Liver (tissue), 9 donors: ENCODE results near the gene MADD. TPM values are rescaled to one million over a fixed set of nuclear protein-coding genes. Genes with fewer than 3 reads are reported as not detected.

Source experiments
- DNase-seq: peaks from one replicate; pipeline ENCODE4 v3.0.0-alpha.2; 2017; ENCODE audit warnings: low spot score
- H3K27ac ChIP-seq, 2 donors: one replicate each; pipeline ENCODE4 v1.7.0; 2013; ENCODE audit warnings: inconsistent platforms in 2 of 2, low read length in 2 of 2, control low read depth in 1 of 2, low read depth in 1 of 2, mild to moderate bottlenecking in 1 of 2
- H3K27me3 ChIP-seq, 4 donors: one replicate each; pipeline versions ENCODE4 v1.6.1 to v1.7.0; 2013; ENCODE audit warnings: low read length in 3 of 4, inconsistent platforms in 1 of 4, mild to moderate bottlenecking in 1 of 4, moderate library complexity in 1 of 4; ENCODE audit not compliant: control insufficient read depth in 4 of 4, insufficient read depth in 4 of 4
- H3K36me3 ChIP-seq, 4 donors: one replicate each; pipeline versions ENCODE4 v1.6.1 to v1.7.0; 2013; ENCODE audit warnings: low read length in 3 of 4, mild to moderate bottlenecking in 3 of 4, low read depth in 1 of 4, moderate library complexity in 1 of 4; ENCODE audit not compliant: control insufficient read depth in 4 of 4, insufficient read depth in 3 of 4
- H3K4me1 ChIP-seq, 4 donors: one replicate each; pipeline versions ENCODE4 v1.6.1 to v1.7.0; 2013; ENCODE audit warnings: low read length in 3 of 4, mild to moderate bottlenecking in 3 of 4, moderate library complexity in 1 of 4; ENCODE audit not compliant: control insufficient read depth in 4 of 4, insufficient read depth in 4 of 4
- H3K4me3 ChIP-seq, 3 donors: one replicate each; pipeline versions ENCODE4 v1.6.1 to v1.7.0; 2013; ENCODE audit warnings: low read length in 3 of 3, control low read depth in 1 of 3, low read depth in 1 of 3, mild to moderate bottlenecking in 1 of 3
- H3K9ac ChIP-seq, 2 donors: one replicate each; pipeline ENCODE4 v1.7.0; 2013; ENCODE audit warnings: low read length in 2 of 2, mild to moderate bottlenecking in 2 of 2, moderate library complexity in 2 of 2, control low read depth in 1 of 2, low read depth in 1 of 2
- H3K9me3 ChIP-seq, 4 donors: one replicate each; pipeline versions ENCODE4 v1.6.1 to v1.7.0; 2013; ENCODE audit warnings: low read length in 3 of 4; ENCODE audit not compliant: control insufficient read depth in 4 of 4
- ATF3 ChIP-seq: IDR thresholded peaks from 2 replicates; pipeline ENCODE4 v1.6.1; 2016; ENCODE audit warnings: antibody characterized with exemption
- CTCF ChIP-seq: fragments of 150-350 bp; IDR thresholded peaks from 2 replicates; pipeline ENCODE4 v1.5.1; 2017; ENCODE audit warnings: improper control_type of control experiment, low read depth, low read length; ENCODE audit not compliant: missing input control
- EGR1 ChIP-seq, 2 donors: IDR thresholded peaks; 2 replicates each; pipeline ENCODE4 v1.6.1; 2016 to 2018; ENCODE audit warnings: antibody characterized with exemption in 2 of 2, low read depth in 2 of 2
- FOXA1 ChIP-seq: IDR thresholded peaks from 2 replicates; pipeline ENCODE4 v1.6.1; 2016; ENCODE audit warnings: antibody characterized with exemption
- GABPA ChIP-seq, 2 donors: IDR thresholded peaks in 1 of 2; conservative IDR thresholded peaks in 1 of 2; 2 replicates each; pipeline ENCODE4 v1.6.1; 2016; ENCODE audit warnings: antibody characterized with exemption in 2 of 2, mild to moderate bottlenecking in 1 of 2, moderate library complexity in 1 of 2
- HNF4G ChIP-seq: IDR thresholded peaks from 2 replicates; pipeline ENCODE4 v1.6.1; 2016; ENCODE audit warnings: antibody characterized with exemption
- MAX ChIP-seq: IDR thresholded peaks from 2 replicates; pipeline ENCODE4 v1.6.1; 2016; ENCODE audit warnings: antibody characterized with exemption
- NR2F2 ChIP-seq: IDR thresholded peaks from 2 replicates; pipeline ENCODE4 v1.6.1; 2016; ENCODE audit warnings: antibody characterized with exemption
- REST ChIP-seq: IDR thresholded peaks from 2 replicates; pipeline ENCODE4 v1.6.1; 2016; ENCODE audit warnings: antibody characterized with exemption, mild to moderate bottlenecking
- SP1 ChIP-seq: IDR thresholded peaks from 2 replicates; pipeline ENCODE4 v1.6.1; 2018; ENCODE audit warnings: antibody characterized with exemption, mild to moderate bottlenecking
- TAF1 ChIP-seq: conservative IDR thresholded peaks from 2 replicates; pipeline ENCODE4 v1.6.1; 2016; ENCODE audit warnings: antibody characterized with exemption, mild to moderate bottlenecking
- WGBS: extraction: QIAGEN DNeasy Blood & Tissue Kit; methylation state at CpG from one replicate; pipeline ENCODE4 v1.1.7; 2013; 5-methylcytosine and 5-hydroxymethylcytosine counted together
- polyA plus RNA-seq, 2 donors: library from polyadenylated mRNA; stranded (reverse) in 1 of 2; unstranded in 1 of 2; fragments of 200-250 nt in 1 of 2; fragments of >200 nt in 1 of 2; fragmentation: Nextera tagmentation in 1 of 2; extraction: Ambion mirVana in 1 of 2; gene quantifications; one replicate each; pipeline versions ENCODE4 v1.2.1 to v1.2.3, GENCODE V29; 2013 to 2015
- total RNA-seq, 2 donors: library from RNA; depleted of rRNA; stranded (reverse); fragments of >200 nt; gene quantifications; one replicate each; pipeline ENCODE4 v1.2.3, GENCODE V29; 2014
- donor health status: healthy.
- donor health status: healthy.
- donor health status: healthy.
- donor health status: healthy.
- donor health status: healthy.

The MADD gene
- total and polyA plus RNA-seq, 4 donors: 9.9 to 20.5 (median 11.1) TPM

GRCh38 chr11:47359162-47359561 lies 89.2 kb downstream of the MADD start:
- no peaks in the 10 kb centered on the region for H3K9me3 ChIP-seq
- H3K27ac ChIP-seq: no peak overlapping the region
- WGBS: 81% methylated on average over 7 of the region's 7 CpGs
- TF ChIP-seq REST: no peak
- no peak for DNase-seq
- no peak overlapping the region for H3K9ac ChIP-seq
- no peaks in the 10 kb centered on the region for H3K36me3 ChIP-seq
- no peak overlapping the region for H3K4me3 ChIP-seq
- no peaks in the 10 kb centered on the region for H3K27me3 ChIP-seq
- H3K4me1 ChIP-seq: peaks cover 0 to 6% (median 0%) of the 10 kb centered on the region in 4 donors

- no peak for DNase-seq
- H3K4me3 ChIP-seq: no peak overlapping the region
- no peak for TF ChIP-seq EGR1 (IDR thresholded peaks at IDR 0.05; ENCODE audit: low read depth in 2 of 2)
- no peak overlapping the region for H3K27ac ChIP-seq
- H3K4me1 ChIP-seq: peaks cover 0 to 6% (median 0%) of the 10 kb centered on the region in 4 donors
- 77% methylated on average over 17 of the region's 17 CpGs for WGBS
- H3K36me3 ChIP-seq: no peaks in the 10 kb centered on the region
- H3K27me3 ChIP-seq: no peaks in the 10 kb centered on the region
- no peak overlapping the region for H3K9ac ChIP-seq
- no peaks in the 10 kb centered on the region for H3K9me3 ChIP-seq
Measured at GRCh38 chr11:47359586-47359985, 89.7 kb downstream of the MADD start.

GRCh38 chr11:47360341-47360740 lies 90.4 kb downstream of the MADD start:
- H3K9me3 ChIP-seq: no peaks in the 10 kb centered on the region
- no peaks in the 10 kb centered on the region for H3K27me3 ChIP-seq
- no peak for DNase-seq
- H3K9ac ChIP-seq: no peak overlapping the region
- no peaks in the 10 kb centered on the region for H3K36me3 ChIP-seq
- H3K27ac ChIP-seq: no peak overlapping the region
- H3K4me3 ChIP-seq: no peak overlapping the region
- TF ChIP-seq EGR1 (IDR thresholded peaks at IDR 0.05; ENCODE audit: low read depth in 2 of 2) (no peak), TAF1 (no peak), CTCF (no peak), FOXA1 (no peak), NR2F2 (no peak), SP1 (no peak)
- 95% methylated on average over 15 of the region's 15 CpGs for WGBS
- H3K4me1 ChIP-seq: peaks cover 0 to 3% (median 0%) of the 10 kb centered on the region in 4 donors

GRCh38 chr11:47361419-47361818 lies 91.5 kb downstream of the MADD start:
- Histone ChIP-seq H3K9me3 (no peaks in the 10 kb centered on the region), H3K27me3 (no peaks in the 10 kb centered on the region), H3K27ac (no peak overlapping the region), H3K9ac (no peak overlapping the region), H3K4me3 (no peak overlapping the region), H3K36me3 (no peaks in the 10 kb centered on the region), H3K4me1 (no peaks in the 10 kb centered on the region)
- DNase-seq: no peak
- WGBS: 93% methylated on average over 13 of the region's 13 CpGs
- no peak for TF ChIP-seq GABPA (IDR thresholded peaks at IDR 0.05 in 1 of 2, conservative IDR thresholded peaks at IDR 0.05 in 1 of 2)
- no peak for TF ChIP-seq TAF1
- no peak for TF ChIP-seq MAX
- no peak for TF ChIP-seq CTCF
- TF ChIP-seq ATF3: no peak
- TF ChIP-seq HNF4G: no peak
